VCaP (cell line): Measurements from ENCODE around the gene ZNF587.
A peak's percentile ranks its signal among the peaks of the same experiment; 100 is the strongest.
"Not testable (repeated sequence)": the region's sequence is repeated elsewhere in the genome, so short reads cannot be mapped to it uniquely, and the experiment has no call there.

Experiments
- H3K27ac ChIP-seq: fragments of 450-650 bp; 2 replicates; pipeline ENCODE4 v1.5.1; 2017
- TF ChIP-seq, protein P1 (sequence below): fragments of 450-650 bp; conservative IDR thresholded peaks from 2 replicates; pipeline ENCODE4 v1.5.1; 2017; ENCODE audit warnings: mild to moderate bottlenecking, moderate library complexity

The ZNF587 gene

DNA sequence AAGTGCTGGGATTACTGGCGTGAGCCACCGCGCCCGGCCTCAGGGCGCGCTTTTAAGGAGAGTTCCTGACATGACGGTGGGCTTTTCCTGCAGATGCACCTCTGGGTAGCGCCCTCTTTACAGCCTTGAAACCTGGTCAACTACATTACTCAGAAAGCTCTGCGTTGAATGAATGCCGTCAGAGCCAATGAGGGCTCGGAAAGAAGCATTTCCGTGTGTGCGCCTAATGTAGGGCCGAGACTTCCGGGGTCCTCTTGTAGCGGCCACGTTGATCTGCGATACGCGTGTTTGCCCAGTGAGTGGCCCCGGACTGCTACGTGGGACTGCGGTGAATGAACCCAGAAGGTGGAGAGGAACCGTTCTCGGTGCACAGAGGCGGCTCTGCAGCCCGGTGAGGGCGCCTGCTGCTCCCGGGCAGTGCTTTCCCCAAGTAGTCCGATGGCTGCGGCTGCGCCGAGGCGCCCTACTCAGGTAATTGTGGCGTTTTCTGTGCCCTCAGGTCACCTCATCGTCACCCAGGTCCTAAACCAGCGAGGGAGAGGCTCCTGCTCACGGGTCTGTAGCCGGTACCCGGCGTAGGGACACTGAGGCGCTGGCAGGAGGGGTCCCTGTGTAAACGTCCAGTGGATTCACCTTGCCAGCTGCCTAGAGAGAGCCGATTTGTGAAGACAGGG is 30.0 kb upstream of the ZNF587 start:
- TF ChIP-seq, protein P1, sequence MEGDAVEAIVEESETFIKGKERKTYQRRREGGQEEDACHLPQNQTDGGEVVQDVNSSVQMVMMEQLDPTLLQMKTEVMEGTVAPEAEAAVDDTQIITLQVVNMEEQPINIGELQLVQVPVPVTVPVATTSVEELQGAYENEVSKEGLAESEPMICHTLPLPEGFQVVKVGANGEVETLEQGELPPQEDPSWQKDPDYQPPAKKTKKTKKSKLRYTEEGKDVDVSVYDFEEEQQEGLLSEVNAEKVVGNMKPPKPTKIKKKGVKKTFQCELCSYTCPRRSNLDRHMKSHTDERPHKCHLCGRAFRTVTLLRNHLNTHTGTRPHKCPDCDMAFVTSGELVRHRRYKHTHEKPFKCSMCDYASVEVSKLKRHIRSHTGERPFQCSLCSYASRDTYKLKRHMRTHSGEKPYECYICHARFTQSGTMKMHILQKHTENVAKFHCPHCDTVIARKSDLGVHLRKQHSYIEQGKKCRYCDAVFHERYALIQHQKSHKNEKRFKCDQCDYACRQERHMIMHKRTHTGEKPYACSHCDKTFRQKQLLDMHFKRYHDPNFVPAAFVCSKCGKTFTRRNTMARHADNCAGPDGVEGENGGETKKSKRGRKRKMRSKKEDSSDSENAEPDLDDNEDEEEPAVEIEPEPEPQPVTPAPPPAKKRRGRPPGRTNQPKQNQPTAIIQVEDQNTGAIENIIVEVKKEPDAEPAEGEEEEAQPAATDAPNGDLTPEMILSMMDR = no peak; the same call in 1 of the 2 replicates
- peak overlapping the region; percentile 97 for H3K27ac ChIP-seq

DNA sequence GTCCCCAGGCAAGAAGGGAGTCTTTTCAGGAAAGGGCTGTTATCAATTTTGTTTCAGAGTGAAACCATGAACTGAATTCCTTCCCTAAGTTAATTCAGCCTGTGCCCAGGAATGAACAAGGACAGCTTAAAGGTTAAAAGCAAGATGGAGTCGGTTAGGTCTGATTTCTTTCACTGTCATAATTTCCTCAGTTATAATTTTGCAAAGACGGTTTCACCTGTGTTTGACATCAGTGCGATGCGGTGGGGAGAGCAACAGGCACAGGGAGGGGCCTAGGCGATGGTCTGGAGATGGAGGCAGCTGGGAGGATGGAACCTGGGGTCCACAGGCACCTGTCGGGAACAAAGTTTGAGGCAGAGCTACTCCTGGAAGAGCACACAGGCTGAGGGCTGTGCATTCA is 29.1 kb upstream of the ZNF587 start:
- H3K27ac ChIP-seq = peak overlapping the region; percentile 97
- TF ChIP-seq, protein P1 = no peak

DNA sequence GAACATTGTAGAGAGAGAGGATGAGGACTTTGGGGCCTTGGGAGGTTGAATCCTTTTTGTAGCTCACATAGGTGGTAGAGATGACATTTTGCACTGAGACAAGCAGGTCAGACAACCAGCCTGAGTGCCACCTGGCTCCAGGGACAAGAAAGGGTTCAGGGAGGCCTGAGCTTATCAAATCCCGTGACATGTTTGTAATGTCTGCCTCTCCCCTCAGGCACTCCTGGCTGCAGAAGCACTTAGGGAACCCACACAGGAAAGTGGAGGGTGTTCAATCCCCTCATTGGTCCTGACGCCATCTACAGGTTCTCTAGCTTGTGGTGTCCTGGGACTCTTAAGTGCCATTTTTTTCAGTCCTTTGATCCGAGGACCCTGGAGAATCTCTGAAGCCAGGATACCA is 28.6 kb upstream of the ZNF587 start:
- H3K27ac ChIP-seq = peak overlapping the region; percentile 97

DNA sequence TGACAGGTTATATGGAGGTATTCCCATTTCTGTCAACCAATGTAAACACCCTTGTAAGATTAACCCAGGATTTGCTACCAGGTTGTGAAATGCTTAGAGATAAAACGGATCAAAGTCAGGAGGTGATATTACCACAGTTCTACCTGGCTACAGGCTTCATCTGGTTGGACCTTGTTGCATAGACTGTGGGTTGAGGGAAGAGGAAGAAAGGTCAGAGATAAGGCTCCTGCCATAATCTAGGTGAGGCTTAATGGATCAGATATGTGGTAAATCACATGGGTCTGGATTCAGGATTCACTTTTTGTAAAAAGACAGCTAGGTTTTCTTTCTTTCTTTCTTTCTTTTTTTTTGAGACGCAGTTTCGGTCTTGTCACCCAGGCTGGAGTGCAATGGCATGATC is 28.2 kb upstream of the ZNF587 start:
- H3K27ac ChIP-seq = peak overlapping the region; percentile 97

DNA sequence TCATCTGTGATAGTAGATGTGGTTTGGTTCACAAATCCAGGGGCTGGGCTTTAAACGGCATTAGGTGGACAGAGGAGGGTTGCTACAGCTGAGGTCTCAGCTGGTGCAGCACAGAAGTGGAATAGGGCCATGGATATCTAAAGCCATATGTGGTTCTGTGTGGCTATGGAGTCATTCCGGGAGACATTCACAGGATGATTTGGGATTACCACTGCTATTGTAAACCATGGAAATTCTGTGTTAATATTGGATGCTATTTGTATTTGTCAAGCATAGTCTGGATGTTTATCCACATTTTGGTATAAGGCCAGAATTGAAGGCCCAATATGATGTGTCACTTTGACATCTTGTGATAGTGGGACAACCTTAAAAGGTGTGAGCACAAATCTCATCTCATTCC is 26.5 kb upstream of the ZNF587 start:
- peak overlapping the region; percentile 97 for H3K27ac ChIP-seq

DNA sequence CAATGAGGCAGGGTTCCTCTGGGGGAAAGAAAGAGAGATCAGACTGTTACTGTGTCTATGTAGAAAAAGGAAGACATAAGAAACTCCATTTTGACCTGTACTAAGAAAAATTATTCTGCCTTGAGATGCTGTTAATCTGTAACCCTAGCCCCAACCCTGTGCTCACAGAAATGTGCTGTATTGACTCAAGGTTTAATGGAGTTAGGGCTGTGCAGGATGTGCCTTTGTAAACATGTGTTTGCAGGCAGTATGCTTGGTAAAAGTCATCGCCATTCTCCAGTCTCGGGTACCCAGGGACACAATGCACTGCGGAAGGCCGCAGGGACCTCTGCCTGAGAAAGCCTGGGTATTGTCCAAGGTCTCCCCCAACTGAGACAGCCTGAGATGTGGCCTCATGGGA is 26.1 kb upstream of the ZNF587 start:
- peak overlapping the region; percentile 97 for H3K27ac ChIP-seq

DNA sequence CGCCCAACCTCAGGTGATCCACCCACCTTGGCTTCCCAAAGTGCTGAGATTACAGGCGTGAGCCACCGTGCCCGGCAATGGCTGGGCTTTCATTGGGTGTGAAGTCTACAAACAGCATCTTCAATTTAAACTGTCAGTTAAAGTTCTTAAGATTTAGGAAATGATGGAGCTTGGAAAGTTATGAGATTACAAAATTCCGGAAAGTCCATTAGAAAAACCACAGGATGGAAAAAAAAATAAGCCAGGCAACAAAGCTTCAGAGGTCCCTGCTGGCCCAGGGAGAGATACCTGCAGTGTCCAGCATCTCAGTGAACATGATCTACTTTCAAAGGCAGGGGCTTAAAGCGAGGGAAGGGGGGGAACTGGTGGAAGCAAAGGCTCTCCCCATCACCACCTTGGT is 24.1 kb upstream of the ZNF587 start:
- TF ChIP-seq, protein P1 = no peak
- peak overlapping the region; percentile 97 for H3K27ac ChIP-seq

DNA sequence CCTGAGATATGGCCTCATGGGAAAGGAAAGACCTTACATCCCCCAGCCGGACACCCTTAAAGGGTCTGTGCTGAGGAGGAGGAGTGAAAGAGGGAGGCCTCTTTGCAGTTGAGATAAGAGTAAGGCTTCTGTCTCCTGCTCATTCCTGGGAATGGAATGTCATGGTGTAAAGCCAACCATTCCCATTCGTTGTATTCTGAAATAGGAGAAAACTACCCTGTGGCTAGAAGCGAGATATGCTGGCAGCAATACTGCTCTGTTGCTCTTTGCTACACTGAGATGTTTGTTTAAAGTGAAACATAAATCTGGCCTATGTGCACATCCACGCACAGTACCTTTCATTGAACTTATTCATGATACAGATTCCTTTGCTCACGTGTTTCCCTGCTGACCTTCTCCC is 20.3 kb upstream of the ZNF587 start:
- H3K27ac ChIP-seq = peak overlapping the region; percentile 97; the same call in 1 of the 2 replicates
- TF ChIP-seq, protein P1 = no peak

DNA sequence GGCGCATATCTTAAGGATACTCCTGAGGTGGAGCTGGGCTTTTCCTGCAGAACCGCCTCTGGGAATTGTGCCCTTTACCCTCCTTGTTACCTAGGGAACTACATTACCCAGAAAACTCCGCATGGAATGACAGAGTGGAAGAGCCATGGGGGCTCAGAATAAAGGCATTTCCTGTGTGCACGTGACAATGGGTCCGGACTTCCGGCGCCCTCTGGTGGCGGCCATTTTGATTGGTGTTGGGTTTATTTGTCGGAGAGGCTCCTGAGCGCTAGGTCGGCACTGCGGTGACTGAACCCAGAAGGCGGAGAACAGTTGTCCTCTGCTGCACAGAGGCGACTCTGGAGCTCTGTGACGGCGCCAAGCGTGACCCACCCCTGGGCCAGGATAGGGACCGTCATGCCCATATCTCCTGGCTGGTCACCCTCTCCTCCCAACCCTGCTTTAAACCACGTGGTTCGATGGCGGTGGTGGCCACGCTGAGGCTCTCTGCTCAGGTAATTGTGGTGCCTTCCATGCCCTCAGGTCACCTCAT is 19.5 kb upstream of the ZNF587 start, which contains the start of gene ZNF587B:
Gene ZNF587B, plus strand, starts transcription at position 229 of the 532 bp plus-strand sequence. Its CDS starts 230 bp downstream, at position 459.
- TF ChIP-seq, protein P1 = peak; percentile 63
- peak within 1 kb of the TSS; percentile 97; the same call in 1 of the 2 replicates for H3K27ac ChIP-seq

DNA sequence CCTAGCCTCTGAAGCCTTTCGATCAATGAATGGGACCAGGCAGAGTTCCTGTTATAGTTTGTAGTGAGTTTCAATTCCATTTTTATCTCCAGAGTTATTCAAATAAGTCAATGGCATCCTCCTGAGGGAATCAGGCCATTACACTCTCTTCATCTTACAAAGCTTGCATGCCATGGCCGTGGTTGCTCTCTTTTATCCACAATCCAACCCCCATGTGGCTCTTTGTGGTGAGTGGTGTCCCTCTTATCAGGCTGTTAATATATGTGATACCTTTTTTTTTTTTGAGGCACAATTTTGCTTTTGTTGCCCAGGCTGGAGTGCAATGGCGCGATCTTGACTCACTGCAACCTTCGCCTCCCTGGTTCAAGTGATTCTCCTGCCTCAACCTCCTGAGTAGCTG is 12.7 kb upstream of the ZNF587 start:
- not testable (repeated sequence) for H3K27ac ChIP-seq

DNA sequence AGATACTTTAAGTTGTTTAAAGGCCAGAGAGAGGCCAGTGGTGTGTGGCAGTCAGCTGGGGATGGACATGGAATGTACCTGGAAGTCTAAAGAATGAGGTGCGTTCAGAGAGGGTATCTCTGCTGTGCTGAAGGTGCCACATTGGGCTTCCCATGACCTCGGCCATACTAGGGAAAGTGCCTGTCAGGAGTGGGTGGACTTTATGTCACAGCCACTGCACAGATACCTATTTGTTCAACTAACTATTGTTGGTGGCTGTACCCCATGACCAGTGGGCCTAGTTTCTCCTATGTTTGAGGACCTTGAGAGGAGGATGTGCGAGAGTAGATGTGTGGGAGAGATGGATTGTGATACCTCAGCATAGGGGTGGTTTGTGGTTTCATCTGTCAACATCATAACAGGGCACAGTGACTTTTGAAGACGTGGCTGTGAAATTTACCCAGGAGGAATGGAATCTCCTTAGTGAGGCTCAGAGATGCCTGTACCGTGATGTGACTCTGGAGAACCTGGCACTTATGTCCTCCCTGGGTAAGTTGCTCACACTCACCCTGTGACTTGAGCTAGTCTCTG is 11.0 kb upstream of the ZNF587 start:
- not testable (repeated sequence) for H3K27ac ChIP-seq
